BE2C (cell line): Measurements from ENCODE around the gene ATP6V0E1.

Source experiments
- DNase-seq: peaks from one replicate; pipeline ENCODE4 v3.0.0-alpha.2; 2020
- H3K27me3 ChIP-seq: fragments of 250-450 bp; sonication (Bioruptor Pico); 2 replicates; pipeline ENCODE4 v1.5.1; 2020; ENCODE audit warnings: mild to moderate bottlenecking
- H3K36me3 ChIP-seq: fragments of 250-450 bp; sonication (Bioruptor Pico); 2 replicates; pipeline ENCODE4 v1.5.1; 2020; ENCODE audit warnings: mild to moderate bottlenecking
- H3K4me1 ChIP-seq: fragments of 250-450 bp; sonication (Bioruptor Pico); 2 replicates; pipeline ENCODE4 v1.5.1; 2020
- H3K4me3 ChIP-seq: 2 replicates; pipeline ENCODE4 v1.5.1; 2011; ENCODE audit warnings: low read depth, low read length
- H3K9me3 ChIP-seq: fragments of 250-450 bp; sonication (Bioruptor Pico); 2 replicates; pipeline ENCODE4 v1.5.1; 2020
- TF ChIP-seq, protein P1 (sequence below): IDR thresholded peaks from 2 replicates; pipeline ENCODE4 v1.5.1; 2012; ENCODE audit warnings: mild to moderate bottlenecking, low read depth, low read length

The ATP6V0E1 gene

DNA sequence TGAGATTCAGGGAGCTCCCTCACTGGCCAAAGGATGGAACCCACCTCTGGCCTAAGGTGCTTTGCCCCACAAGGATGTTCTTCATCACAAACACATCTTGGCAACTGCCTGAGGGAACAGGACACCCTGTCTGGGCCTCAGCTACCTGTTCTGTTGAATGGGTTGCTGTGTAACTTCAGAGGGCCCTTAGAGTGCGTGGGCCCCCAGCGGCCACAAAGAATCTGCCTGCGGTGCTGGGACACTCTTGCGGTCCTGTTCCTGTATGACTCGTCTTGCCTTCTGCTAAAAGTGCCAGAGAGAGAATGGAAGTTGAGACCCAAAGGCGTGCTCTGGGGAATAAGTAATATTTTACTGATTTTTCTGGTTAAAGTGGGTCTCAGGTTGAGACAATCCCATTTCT, 38.4 kb upstream of the ATP6V0E1 start:
- TF ChIP-seq, protein P1, sequence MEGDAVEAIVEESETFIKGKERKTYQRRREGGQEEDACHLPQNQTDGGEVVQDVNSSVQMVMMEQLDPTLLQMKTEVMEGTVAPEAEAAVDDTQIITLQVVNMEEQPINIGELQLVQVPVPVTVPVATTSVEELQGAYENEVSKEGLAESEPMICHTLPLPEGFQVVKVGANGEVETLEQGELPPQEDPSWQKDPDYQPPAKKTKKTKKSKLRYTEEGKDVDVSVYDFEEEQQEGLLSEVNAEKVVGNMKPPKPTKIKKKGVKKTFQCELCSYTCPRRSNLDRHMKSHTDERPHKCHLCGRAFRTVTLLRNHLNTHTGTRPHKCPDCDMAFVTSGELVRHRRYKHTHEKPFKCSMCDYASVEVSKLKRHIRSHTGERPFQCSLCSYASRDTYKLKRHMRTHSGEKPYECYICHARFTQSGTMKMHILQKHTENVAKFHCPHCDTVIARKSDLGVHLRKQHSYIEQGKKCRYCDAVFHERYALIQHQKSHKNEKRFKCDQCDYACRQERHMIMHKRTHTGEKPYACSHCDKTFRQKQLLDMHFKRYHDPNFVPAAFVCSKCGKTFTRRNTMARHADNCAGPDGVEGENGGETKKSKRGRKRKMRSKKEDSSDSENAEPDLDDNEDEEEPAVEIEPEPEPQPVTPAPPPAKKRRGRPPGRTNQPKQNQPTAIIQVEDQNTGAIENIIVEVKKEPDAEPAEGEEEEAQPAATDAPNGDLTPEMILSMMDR = no peak
- Histone ChIP-seq H3K9me3 (no peaks in the 10 kb centered on the region), H3K27me3 (no peaks in the 10 kb centered on the region), H3K4me1 (no peaks in the 10 kb centered on the region; the same call in 1 of the 2 replicates), H3K36me3 (peaks cover 4% of the 10 kb centered on the region; the same call in 1 of the 2 replicates), H3K4me3 (no peak overlapping the region)
- no peak for DNase-seq

DNA sequence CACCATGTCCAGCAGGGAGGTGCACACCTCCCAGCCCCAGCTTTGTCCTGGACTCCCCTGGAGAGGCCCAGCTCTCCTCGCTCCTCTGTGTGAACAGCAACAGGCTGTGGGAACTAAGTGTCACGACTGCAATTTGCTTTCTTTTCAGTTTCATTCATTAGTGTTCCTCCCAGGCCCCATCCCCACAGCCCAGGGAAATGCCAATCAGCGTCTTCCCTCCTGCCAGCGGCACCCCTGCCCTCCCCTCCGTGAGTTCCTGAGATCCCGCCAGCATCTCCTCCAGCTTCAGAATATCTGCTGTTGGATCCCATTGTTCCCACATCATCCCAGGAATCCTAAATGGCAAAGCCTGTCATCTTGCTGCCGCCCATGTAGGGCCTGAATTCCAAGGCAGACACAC, 37.4 kb upstream of the ATP6V0E1 start:
- Histone ChIP-seq H3K27me3 (no peaks in the 10 kb centered on the region), H3K4me1 (no peaks in the 10 kb centered on the region), H3K36me3 (peaks cover 4% of the 10 kb centered on the region; the same call in 1 of the 2 replicates), H3K9me3 (no peaks in the 10 kb centered on the region), H3K4me3 (no peak overlapping the region)
- TF ChIP-seq, protein P1 = no peak
- no peak for DNase-seq

DNA sequence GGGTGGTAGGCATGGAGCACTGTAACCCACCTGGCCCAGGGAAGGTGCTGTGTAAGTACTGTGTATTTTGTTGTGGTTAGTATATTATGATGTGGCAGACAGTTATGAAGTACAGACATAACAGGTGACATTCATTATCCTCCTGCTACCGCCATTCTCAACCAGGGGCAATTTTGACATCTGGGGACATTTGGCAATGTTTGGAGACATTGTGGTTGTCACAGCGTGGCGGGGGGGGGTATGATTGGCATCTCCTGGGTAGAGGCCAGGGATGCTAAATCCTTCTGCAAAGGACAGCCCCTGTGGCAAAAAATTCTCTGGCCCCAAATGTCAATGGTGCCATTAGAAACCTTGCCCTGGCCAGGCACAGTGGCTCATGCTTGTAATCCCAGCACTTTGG, 34.1 kb upstream of the ATP6V0E1 start:
- no peak overlapping the region for H3K4me3 ChIP-seq
- no peaks in the 10 kb centered on the region for H3K4me1 ChIP-seq
- DNase-seq = no peak
- no peaks in the 10 kb centered on the region for H3K36me3 ChIP-seq
- H3K27me3 ChIP-seq = no peaks in the 10 kb centered on the region
- H3K9me3 ChIP-seq = no peaks in the 10 kb centered on the region
- TF ChIP-seq, protein P1 = no peak

DNA sequence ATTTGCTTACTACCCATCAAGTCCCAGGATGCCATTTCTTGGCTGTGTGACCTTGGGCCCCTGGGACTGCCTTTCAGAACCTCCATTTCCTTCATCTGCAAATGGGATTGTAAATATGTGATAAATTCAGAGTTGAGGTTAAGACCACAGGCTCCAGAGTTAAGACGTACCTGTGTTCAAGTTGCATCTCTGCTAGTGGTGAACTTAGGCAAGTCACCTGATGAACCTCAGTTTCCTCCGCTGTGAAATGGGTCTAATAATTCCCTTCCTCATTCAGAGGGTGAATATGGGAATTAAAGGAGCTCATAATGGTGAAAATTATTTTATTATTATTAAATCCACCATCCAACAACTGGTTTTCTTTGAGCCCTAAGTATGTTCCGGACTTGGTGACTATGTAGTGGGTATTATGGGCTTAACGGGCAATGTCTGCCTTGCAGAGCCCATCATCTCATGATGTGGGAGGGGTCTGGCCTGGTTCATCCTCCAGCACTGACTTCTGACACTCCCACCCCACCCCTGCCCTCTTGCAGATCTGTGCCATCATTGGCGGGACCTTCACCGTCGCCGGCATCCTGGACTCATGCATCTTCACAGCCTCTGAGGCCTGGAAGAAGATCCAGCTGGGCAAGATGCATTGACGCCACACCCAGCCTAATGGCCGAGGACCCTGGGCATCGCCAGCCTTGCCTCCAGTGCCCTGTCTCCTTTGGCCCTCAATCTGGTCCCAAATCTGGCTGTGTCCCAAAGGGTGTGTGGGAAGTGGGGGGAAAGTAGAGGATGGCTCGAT, 33.2 kb upstream of the ATP6V0E1 start:
- DNase-seq = no peak
- H3K9me3 ChIP-seq = no peaks in the 10 kb centered on the region
- TF ChIP-seq, protein P1 = no peak
- H3K27me3 ChIP-seq = no peaks in the 10 kb centered on the region
- H3K4me1 ChIP-seq = peaks cover under 1% of the 10 kb centered on the region; the same call in 1 of the 2 replicates
- H3K36me3 ChIP-seq = no peaks in the 10 kb centered on the region
- no peak overlapping the region for H3K4me3 ChIP-seq

DNA sequence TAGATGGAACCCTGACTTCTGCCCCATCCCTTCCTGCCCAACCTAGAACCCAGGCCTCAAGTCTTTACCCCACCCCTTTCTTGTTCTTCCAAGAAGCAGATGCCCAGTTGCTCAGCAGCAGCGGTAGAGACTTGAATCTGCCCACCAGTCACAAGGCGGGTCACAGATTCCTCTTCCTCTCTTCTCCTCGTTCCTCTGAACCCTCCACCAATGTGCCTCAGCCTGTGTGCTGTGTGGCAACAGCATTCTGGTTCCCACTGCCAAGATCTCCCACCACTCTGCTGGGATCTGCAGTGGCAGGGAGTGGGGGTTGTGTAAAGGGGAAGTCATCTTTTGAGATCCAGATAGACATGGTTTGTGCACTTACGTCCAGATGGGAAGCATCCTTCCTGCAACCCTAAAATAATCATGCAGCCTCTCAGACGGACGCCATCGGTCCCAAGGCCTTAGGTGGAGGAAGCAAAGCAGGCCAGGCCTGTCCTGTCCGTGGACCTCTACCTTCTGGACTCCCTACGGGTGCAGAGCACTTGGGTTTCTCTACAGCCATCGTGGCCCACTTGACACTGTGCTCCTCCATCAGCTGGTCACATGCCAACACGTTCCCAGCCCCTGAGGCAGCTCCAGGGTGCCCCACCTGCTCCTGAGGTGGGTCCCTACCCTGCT, 32.1 kb upstream of the ATP6V0E1 start:
- Histone ChIP-seq H3K27me3 (no peaks in the 10 kb centered on the region), H3K4me3 (no peak overlapping the region), H3K4me1 (peaks cover 4% of the 10 kb centered on the region; the same call in 1 of the 2 replicates), H3K36me3 (no peaks in the 10 kb centered on the region), H3K9me3 (no peaks in the 10 kb centered on the region)
- TF ChIP-seq, protein P1 = no peak
- no peak for DNase-seq

DNA sequence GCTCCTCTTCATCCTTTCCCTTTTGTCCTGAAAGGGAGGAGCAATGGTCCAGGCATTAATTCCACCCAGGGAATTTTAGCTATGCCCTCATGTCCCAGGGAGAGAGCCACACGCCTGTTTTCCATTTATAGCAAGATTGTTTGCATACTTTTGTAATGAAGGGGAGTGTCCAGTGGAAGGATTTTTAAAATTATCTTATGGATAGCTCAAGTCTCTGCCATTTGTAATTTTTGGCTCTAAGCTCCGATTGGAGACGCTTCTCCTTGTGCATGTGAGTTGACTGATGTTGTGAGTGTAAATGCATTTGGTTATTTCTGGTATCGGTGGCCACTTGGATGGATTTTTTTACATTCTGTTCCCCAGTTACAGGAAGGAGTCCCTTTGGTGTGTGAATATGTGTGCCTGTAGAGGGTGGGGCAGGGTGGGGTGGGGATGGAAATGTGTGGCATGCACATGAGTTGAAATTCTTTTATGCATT, 31.5 kb upstream of the ATP6V0E1 start:
- H3K36me3 ChIP-seq = no peaks in the 10 kb centered on the region

More for the DNA sequence above, 31.5 kb upstream of the ATP6V0E1 start:
- TF ChIP-seq, protein P1 = no peak
- Histone ChIP-seq H3K9me3 (no peaks in the 10 kb centered on the region), H3K4me1 (peaks cover 4% of the 10 kb centered on the region; the same call in 1 of the 2 replicates), H3K27me3 (no peaks in the 10 kb centered on the region), H3K4me3 (no peak overlapping the region)
- DNase-seq = no peak
